ENCODE results near the gene UNC5B.
"Not testable (repeated sequence)": the region's sequence is repeated elsewhere in the genome, so short reads cannot be mapped to it uniquely, and the experiment has no call there.

The UNC5B gene

DNA sequence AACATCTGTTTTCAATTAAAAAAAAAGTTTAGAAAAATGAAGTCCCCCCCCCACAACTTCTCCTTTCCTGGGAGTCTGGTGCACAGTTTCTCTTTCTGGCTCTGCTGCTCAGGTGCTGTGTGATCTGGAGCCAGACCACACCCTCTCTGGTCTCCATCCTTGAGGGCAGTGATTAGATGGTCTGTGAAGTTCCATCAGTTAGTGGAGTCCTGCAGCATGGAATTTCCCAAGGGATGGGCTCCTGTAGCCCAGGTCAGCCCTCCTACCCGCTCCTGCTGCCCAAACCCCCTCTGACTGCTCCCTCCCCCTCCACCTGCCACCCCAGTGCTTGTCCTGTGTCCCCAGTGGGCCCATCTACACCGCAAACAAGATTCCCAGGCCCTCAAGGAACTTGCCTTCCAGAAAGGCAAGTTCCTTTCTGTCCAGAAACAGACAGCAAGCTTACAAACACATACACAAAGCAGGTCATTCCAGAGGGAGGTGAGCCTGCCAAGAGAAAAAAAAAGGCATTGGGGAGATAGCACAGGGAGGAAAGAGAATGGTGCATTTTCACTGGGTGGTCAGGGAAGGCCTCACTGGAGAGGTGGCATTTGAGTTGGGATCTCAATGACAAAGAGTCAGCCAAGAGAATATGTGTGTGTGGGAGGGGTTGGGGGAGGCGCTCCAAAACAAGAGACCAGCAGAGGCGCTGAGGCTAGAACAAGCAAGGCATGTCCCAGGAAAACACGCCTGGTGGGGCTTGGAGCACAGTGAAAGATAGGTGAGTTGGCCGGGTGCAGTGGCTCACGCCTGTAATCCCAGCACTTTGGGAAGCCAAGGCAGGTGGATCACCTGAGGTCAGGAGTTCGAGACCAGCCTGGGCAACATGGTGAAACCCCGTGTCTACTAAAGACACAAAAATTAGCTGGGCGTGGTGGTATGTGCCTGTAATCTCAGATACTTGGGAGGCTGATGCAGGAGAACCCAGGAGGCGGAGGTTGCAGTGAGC, 57.2 kb downstream of the UNC5B start:
- no peak for DNase-seq

DNA sequence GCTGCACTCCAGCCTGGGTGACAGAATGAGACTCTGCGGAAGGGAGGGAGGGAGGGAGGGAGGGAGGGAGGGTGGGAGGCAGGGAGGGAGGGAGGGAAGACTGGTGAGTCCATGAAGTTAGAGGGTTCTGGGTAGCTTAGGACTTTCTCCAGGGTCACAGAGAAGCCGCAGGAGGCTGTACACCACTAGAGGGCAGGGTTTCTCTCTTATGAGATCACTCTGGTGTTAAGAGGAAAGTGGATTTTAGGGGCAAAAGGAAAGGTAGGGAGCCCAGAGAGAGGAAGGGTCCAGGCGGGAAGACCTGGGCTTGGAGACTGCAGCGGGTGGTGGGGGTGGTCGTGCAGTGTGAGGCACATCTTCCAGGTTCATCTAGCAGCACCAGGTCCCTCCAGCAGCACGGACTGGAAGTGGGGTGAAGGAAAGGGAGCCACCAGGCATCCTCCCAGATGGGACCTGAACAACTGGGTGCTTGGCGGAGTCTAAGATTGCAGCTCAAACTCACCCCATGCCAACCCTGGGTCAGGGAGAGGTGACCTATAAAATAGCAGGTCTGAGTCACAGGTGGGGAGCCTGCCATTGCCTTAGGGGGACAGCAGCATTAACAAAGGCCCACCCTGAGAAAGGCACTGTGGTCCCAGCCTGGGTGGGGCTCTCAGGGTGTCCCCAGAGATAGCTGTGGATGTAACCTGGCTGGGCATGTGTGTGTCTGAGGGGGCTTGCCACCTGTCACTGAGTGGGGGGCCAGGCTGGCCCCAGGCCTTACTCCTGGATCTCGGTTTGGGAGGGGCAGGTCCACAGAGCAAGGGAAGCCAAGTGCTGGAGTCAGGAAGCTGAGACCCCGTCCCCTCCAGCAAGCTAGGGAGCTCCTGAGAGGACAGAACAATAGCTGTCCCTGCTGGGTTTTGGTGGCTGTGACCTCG, 58.2 kb downstream of the UNC5B start:
- DNase-seq: peak; percentile 56

DNA sequence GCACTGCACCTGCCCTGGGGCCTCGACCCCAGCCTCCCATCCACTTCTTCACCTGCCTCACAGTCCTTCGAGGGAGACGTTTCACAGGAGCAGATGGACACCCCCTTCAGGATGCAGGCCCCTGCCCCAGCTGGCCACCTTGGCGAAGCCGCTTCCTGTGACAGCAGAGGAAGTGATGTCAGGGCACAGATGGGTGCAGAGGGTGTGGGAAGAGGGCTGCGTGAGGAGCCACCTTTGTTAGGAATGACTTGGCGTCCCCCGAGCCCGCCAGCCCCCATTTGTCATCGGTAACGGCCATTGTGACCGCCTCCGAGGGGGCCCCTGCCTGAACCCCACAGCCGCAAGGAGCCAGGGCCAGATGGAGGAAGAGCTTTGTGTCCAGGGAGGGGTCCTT, 59.3 kb downstream of the UNC5B start:
- no peak for DNase-seq

- DNase-seq: no peak
Observed at GRCh38 chr10:71272056-71272771, 59.8 kb downstream of the UNC5B start.

GRCh38 chr10:71272974-71273373, 60.6 kb downstream of the UNC5B start:
- DNase-seq: not testable (repeated sequence)

- no peak for DNase-seq
Observed at GRCh38 chr10:71273506-71273905, 61.1 kb downstream of the UNC5B start.

DNA sequence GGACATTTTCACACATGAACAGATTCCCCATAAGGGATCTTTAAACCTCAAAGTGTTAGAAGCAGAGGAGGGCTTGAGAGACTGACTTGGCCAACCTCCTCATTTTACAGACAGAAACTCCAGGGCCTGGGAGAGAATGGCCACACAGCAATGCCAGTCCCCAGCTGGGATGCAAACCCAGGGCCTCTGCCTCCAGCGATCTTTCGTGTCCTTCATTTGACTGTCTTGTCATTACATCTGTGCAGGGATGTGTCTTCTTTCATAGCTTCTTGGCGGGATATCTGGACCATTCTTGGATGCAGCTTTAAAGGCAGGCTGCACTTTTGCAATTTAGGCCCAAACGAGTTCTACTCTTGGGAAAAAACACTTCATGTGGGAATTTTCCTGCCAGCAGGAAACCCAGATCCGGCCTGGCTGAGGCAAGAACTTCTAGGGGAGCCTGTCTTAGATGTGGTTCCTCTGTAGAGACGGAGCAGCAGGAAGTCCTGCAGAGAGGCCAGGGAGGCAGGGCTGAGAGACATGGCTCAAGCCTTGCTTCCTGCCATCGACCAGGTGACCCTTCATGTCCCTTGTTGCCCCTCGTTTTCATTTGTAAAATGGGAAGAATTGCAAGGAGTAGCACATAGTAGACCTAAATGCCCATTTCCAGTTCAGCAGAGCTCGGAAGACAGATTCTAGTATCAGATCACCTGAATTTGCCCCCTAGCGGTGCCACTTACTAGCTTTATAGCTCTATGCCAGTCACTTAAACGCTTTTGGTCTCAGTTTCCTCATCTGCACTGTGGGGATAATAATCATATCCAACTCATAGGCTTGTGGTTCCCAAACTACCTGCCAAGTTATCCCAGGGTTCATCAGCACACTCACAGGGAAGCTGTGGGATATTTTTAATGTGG, 62.8 kb downstream of the UNC5B start:
- no peak for DNase-seq

DNA sequence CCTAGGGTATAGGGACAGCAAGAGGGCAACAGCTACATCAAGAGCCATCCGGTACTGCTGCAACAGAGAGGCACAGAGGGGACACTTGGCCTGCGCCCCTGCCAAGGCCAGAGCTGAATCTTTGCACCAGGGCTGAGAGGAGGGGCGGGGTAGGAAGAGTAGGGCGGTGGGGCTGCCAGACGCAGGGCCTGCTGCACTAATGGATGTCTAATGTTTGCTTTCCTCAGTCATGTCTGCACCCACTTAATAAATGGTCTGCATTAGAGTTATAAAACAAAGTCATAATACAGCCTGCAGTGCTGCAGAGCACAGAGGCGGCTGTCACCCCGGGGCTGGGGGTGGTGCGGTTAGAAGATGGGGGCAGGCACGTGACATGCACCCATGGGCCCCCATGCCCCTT, 64.5 kb downstream of the UNC5B start:
- no peak for DNase-seq

DNA sequence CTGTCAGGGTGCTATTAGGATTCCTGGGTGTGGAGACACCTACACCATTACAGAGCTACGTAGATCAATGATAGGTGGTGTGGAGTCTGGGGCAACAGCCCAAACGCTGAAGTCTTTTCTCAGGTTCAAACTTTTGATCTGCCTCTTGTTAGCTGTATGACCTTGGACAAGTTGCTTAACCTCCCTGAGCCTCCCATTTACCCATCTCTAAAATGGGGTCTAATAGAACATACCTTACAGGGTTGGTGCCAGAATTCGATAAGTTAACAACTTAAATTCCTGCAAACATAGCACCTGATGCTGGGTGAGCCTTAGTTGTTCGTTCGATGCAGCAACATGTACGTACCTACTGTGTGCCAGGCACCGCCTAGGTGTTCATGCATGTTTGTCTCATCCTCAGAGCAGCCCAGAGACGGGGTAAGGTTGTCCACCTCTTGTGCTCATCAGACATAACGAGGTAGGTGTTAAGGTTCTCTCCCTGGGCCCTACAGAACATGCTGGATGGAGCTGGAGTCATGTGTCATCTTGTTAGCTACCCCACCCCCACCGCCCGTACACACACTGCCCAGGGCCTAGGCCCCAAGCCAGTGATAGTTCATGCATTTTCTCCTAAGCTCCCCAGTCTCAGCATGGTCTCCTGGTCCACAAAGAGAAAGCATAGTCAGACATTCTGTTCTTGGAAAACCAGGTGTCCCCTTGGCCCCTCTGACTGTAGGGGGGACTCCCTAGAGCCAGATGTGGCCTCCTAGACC, 65.7 kb downstream of the UNC5B start:
- no peak for DNase-seq

DNA sequence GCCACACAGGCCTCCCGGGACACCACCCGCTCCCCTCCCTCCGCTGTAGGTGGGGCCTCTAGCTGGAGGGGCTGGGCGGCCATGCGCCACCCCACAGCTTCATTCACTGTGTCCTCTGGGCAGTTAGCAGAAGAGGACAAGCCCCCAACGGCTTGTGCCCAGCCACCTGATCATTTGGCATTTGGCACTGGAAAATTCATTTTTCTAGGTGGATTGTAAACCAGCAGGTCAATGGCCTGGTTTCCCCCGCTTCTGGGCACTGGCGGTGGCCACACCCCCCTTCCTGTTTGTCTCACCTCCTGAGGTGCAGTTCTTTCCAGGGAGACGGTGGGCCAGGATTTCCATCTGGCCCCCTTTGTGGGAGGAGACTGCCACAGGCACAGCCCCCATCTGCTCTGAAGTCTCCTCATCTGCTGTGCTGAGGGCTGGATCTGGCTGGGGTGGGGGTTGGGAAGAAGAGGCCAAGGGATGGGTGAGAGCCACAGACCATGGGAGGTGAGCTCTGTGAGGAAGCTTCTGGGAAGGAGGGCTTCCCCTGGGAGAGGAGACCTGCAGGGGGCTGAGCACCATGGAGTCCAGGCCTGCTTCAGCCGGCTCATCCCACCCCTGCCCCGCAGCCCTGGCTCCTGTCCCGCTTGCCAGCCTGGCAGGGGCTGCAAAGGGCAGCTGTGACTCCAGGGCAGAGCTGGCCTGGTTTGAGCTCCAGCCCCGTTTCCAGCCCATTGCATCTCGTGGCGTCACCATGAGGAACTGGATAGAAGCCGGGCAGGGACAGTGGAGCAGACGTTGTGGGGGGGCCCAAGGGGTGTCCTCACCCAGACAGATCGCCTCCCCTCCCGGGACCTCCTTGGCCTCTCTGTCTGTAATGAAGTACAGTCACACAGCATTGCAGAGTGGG, 66.6 kb downstream of the UNC5B start:
- no peak for DNase-seq

DNA sequence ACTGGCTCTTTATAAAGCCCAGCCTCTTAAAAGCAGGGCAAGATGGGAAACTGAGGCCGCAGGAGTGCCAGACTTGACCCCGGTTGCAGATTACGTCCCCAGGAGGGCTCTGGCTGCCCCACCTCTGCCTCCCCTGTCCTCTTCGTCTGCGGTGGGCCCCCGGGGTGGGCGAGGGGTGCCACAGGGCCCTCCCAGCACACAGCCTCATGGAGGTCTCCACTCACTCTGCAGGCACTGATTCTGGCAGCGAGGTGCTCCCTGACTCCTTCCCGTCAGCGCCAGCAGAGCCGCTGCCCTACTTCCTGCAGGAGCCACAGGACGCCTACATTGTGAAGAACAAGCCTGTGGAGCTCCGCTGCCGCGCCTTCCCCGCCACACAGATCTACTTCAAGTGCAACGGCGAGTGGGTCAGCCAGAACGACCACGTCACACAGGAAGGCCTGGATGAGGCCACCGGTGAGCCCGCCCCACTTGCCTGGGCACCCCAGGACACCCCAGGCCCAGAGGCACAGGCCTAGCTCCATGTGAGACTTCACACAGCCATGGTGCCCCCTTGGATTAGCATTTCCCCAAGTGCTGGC, 67.3 kb downstream of the UNC5B start:
- no peak for DNase-seq

DNA sequence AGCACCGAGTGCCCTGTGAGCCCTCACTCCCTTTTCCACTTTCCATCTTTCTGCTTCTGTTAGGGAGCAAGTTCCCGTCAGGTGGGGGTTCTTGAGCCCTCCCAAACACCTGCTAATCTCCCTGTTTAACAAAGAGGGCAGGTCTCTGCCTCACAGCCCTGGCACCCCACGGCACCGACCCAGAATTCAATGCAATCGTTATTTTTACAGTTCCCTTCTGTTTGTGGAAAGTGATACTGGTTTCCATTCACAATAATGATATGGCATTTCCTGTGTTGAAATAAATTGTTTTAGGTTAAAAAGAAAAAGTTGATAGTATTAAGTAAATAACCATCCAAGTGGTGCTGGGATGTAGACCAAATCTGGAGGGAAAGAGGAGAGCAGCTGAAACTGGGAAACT, 67.8 kb downstream of the UNC5B start:
- DNase-seq: no peak

- DNase-seq: no peak
Observed at GRCh38 chr10:71280825-71281224, 68.5 kb downstream of the UNC5B start.

DNA sequence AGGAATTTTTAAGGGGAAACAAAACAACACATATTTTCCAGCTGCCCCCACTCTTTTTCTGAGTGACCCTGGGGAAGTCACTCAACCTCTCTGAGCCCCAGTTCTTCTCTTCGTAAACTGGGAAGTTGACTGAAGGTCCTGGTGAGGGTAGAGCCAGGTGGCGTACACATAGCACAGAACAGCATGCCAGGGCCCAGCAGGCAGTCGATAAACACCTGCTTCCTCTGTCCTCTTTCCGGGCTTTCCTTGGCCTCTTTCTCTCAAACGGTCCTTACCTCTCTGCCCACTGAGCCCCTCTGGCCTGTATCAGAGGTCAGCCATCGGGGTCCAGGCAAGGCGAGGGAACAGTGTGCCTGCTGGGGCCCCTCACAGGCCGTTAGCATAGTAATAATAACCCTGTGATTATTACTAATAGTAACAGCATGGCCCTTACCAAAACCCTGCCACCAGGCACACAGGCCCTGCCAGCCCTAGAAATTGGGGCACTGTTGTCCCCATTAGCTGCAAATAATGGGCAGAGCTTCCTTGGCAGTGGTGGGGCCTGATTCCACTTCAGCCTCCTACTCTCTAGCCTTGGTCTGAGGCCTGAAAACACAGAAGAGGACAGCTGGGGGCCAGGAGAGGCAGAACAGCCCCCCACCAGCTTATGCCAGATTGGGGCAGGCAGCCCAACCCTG, 69.4 kb downstream of the UNC5B start:
- DNase-seq: no peak

DNA sequence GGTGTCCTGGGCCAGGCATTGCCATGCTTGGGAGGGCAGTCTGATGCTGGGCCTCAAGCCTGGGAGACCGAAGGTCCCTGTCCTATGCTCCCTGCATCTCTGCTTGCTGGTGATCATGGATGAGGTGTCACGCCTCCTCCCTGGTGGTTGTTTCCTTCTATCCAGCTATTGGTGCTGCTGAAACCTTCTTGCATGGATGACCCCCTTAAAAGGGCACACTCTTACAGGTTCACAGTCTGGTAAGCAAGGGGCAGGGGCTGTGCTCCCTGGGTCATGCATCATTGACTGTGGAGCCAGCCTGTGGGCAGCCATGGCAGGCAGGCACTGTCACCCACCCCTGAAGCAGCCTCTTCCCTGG, 69.9 kb downstream of the UNC5B start:
- DNase-seq: no peak

DNA sequence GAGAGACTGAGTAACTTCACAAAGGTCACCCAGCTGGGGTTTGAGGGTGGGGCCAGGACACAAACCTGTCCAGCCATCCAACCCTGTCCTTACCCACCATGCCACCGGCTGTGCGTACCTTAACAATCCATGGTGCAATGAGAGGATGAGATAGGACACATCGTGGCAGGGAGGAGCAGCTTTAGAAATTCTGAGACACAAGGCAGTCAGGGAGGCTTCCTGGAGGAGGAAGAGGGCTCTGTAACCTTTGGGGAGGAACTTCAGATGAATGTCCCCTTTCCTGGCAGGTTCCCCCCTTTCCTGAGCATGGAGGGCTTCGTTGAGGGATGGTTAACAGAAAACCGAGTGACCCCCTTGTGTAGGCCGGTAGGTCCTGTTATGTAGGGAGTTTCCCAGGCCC, 71.0 kb downstream of the UNC5B start:
- DNase-seq: no peak

DNA sequence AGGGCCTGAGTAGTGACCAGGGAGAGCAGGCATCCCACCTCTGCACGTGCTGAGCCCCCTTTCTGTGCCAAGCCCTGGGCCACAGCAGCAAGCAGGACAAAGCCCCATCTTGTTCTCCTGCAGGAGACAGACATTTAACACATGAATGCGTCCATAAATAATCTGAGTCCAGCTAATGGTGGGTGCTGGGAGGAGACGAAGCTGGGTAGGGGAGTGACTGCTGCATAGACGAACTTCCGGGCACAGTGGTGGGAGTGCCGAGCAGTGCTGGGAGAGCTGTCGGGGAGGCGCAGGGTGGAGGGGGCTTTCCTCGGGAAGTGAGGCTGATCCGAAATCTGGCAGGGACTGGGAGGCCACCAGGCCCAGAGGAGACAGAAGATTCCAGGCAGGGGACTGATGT, 71.5 kb downstream of the UNC5B start:
- DNase-seq: no peak

- DNase-seq: no peak
Observed at GRCh38 chr10:71284544-71285179, 72.3 kb downstream of the UNC5B start.

- peak; percentile 49 for DNase-seq
Observed at GRCh38 chr10:71285180-71285545, 72.8 kb downstream of the UNC5B start.
